SU-DHL-6 (cell line): ENCODE results near the gene OR5W2.
"Not testable (repeated sequence)": the region's sequence is repeated elsewhere in the genome, so short reads cannot be mapped to it uniquely, and the experiment has no call there.

ENCODE experiments used
- CTCF ChIP-seq: fragments of 200-600 bp; sonication (generic); IDR thresholded peaks from one replicate; pipeline ENCODE4 v1.5.1; 2017; ENCODE audit warnings: antibody characterized with exemption, mild to moderate bottlenecking, low read length, moderate library complexity; ENCODE audit not compliant: insufficient read depth, poor library complexity, severe bottlenecking
- EZH2phosphoT487 ChIP-seq: fragments of 200-600 bp; sonication (generic), shearing (Covaris generic); conservative IDR thresholded peaks from 2 replicates; pipeline ENCODE4 v1.6.1; 2018; ENCODE audit warnings: mild to moderate bottlenecking, antibody characterized with exemption, low read length, moderate library complexity, mixed read lengths

GRCh38 chr11:55884995-55885394 lies 29.4 kb downstream of the OR5W2 start:
- not testable (repeated sequence) for TF ChIP-seq EZH2phosphoT487, CTCF
